GM19452 (cell line): Measurements from ENCODE around the gene SYMPK.

ENCODE experiments used
- ATAC-seq: cut with Tn5 transposase; IDR thresholded peaks from one replicate; pipeline ENCODE4 v1.9.1; 2021; ENCODE audit not compliant: unreplicated experiment

The SYMPK gene

DNA sequence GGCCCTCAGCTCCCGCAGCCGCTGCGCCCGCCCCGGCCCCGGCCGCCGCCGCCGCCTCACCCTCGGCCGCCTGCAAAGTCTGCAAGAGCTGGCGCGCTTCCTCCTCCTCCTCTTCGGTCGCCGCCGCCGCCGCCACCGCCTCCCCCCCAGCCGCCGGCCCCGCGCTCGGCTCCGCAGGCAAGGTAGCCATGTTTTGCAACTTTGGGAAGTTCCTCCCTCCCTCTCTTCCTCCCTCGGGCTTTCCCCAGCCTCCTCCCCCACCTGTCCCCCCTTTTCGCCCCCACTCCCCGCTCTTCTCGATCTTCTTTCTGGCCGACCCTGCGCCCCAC lies 94.3 kb downstream of the SYMPK start:
- ATAC-seq: no peak

DNA sequence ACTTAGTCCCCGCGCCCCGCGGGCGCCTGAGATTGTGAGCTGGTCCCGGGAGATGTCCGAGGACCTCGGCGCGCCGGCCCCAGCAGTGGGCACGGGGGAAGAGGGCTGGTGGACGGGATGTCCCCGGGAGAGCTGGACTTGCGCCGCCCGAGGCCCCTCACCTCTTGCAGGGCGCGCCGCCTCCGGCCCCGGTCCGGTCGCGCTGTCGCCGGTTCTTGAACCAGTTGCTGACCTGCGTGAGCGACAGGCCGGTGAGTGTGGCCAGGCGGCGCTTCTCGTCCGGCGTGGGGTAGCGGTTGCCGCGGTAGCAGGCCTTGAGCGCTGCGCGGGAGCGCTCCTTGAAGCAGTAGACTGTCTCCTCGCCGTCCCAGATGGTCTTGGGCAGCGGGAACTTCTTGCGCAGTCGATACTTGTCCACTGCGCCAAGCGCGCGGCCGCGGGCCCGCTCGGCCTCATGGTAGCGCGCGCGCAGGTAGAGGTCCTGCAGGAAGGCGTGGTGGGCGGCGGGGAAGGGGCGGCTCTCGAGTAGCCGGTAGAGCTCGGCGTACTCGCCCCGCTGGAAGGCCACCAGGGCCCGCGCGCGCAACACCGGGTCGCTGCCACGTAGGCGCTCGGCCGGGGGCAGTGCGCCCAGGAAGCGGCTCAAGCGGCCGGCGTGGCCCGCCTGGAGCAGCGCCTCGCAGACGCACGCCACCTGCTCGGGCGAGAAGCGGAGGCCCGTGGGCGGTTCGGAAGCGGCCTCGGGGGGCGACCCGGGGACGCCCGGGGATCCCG lies 94.9 kb downstream of the SYMPK start:
- no peak for ATAC-seq

DNA sequence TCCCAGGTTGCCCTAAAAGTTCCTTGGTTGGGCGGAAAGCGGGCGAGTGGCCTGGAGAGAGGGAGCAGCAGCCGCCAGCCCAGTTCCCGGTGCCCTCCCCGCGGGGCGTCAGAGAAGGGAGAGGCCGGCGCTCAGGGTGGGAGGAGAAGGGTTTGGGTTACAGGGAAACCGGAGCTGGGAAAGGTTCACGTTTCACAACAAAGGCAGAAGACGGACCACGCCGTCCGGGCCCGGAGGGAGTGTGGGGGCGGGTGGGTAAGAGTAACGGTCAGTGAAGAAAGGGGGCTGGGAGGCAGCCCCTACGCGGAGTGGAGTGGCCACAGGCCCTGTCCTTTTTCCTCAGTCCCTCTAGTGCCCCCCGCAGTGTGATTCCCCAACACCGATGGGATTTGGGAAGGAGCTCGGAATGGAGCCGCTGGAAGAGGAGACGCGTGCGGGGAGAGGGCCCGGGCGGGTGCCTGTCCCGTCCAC lies 95.5 kb downstream of the SYMPK start:
- ATAC-seq: no peak

DNA sequence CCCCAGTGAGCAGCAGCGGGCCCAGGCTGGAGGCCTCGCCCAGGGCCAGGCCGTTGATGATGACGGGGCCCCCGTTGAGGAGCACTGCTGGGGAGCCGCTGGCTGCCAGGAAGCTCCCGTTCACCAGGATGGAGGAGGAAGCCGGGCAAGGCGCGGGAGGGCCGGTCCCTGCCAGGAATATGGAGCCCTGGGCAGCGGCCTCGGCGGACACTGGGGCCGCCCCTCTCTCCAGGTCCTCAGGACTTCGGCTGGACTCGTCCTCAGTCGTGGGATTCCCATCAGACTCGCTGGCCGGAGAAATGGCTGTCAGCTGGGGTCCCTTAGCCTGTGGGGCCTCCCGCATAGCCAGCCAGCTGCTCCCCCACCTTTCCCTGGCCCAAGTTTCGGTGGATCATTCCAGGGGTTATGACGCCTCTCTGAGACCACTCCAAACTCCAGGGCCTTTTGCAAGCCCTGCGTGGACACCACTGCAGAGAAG lies 96.0 kb downstream of the SYMPK start:
- no peak for ATAC-seq

DNA sequence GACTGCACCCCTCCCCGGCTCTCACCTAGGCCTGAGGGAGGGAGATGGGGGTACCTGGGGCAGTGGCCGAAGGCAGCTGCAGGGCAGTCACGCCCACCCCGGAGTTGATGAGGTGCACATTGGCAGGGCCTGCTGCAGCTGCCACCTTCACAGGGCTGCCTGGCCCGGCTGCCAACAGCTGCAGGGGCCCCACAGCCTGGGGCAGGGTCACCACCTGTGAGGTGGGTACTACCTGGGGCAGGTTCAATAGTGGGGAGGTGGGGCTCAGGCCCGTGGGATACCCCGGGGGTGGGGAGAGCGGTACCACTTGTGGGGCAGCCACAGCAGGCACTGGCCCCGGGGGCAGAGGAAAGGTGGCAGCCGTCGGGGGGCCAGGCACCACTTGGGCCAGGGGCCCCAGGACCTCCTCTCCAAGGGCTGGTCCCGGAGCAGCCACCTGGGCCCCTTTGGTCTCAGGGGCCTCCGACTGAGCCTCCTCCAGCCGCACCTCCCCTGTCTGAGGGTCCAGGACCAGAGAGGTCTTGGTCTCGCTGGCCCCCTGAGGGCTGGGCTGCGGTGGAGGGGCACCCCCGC lies 96.6 kb downstream of the SYMPK start:
- no peak for ATAC-seq

DNA sequence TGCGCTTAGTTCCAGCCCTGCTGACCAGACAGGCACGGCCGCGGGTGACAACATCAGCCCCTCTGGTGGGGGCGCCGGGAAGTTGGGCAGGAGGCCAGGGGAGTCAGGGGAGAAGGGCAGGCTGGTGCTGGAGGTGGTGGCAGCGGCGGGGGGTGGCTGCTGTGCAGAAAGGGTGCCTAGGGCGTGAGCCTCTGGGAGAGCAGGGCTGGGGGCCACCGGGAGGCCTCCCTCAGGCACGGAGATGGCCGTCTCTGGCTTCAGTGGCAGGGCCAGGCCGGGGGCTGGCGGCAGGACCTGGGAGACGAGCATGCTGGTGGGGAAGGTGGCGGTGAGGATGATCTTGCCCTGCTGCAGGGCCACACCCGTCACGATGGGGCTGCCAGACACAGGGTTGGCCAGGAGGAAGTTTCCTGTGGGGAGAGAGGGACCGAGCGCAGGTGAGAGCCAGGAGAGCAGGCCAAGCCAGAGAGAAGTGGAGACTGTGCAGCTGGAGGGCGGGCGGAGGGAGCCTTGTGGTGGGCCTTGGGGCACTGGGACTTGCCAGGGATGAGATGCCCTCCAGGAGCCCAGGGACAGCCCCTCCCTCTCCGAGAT lies 97.1 kb downstream of the SYMPK start:
- ATAC-seq: no peak
